Keratinocyte (primary cell): ENCODE measurements around the gene DSCAML1. TPM values are rescaled to one million over a fixed set of nuclear protein-coding genes. Genes with fewer than 3 reads are reported as not detected.

Experiments used
- DNase-seq: peaks from one replicate; pipeline ENCODE4 v3.0.0-alpha.2; 2011; ENCODE audit warnings: low read depth, missing footprints, low spot score
- FAIRE-seq: peaks from 2 replicates; lab custom pipeline; 2011; peaks lifted over from hg19 to GRCh38; lab: Jason Lieb, UNC
- H2AFZ ChIP-seq: 2 replicates; pipeline ENCODE4 v1.6.0; 2012; ENCODE audit warnings: low read length, control low read depth, inconsistent platforms; ENCODE audit not compliant: control insufficient read depth
- H3K27ac ChIP-seq: 2 replicates; pipeline ENCODE4 v1.5.1; 2011; ENCODE audit warnings: low read length; ENCODE audit not compliant: control insufficient read depth, insufficient read depth
- H3K27me3 ChIP-seq: 3 replicates; pipeline ENCODE4 v1.6.0; 2011; ENCODE audit warnings: low read length; ENCODE audit not compliant: control insufficient read depth, insufficient read depth; ENCODE audit errors: extremely low read depth
- H3K36me3 ChIP-seq, 2 experiments: 2 replicates in 1 of 2; 3 replicates in 1 of 2; pipeline ENCODE4 v1.5.1; 2011; ENCODE audit warnings: low read length in 2 of 2, mild to moderate bottlenecking in 1 of 2; ENCODE audit not compliant: control insufficient read depth in 2 of 2, insufficient read depth in 2 of 2; ENCODE audit errors: extremely low read depth in 1 of 2
- H3K4me1 ChIP-seq: 3 replicates; pipeline ENCODE4 v1.5.1; 2011; ENCODE audit warnings: low read length; ENCODE audit not compliant: control insufficient read depth, insufficient read depth; ENCODE audit errors: extremely low read depth
- H3K4me2 ChIP-seq: 3 replicates; pipeline ENCODE4 v1.6.0; 2011; ENCODE audit warnings: low read depth, low read length; ENCODE audit not compliant: control insufficient read depth, insufficient read depth; ENCODE audit errors: extremely low read depth
- H3K4me3 ChIP-seq, 3 experiments: fragments of 200-600 bp in 1 of 3; sonication (generic) in 1 of 3; 2 replicates in 2 of 3; 3 replicates in 1 of 3; pipeline ENCODE4 v1.5.1; 2011 to 2016; ENCODE audit warnings: low read length in 3 of 3, mild to moderate bottlenecking in 3 of 3, control low read depth in 2 of 3, inconsistent platforms in 1 of 3, low read depth in 1 of 3, mixed read lengths in 1 of 3, mixed run types in 1 of 3, moderate library complexity in 1 of 3; ENCODE audit not compliant: control insufficient read depth in 2 of 3, insufficient read depth in 2 of 3; ENCODE audit errors: extremely low read depth in 1 of 3
- H3K79me2 ChIP-seq: 2 replicates; pipeline ENCODE4 v1.6.0; 2012; ENCODE audit warnings: low read length; ENCODE audit not compliant: control insufficient read depth, insufficient read depth
- H3K9ac ChIP-seq: 3 replicates; pipeline ENCODE4 v1.6.0; 2011; ENCODE audit warnings: low read length; ENCODE audit not compliant: control insufficient read depth, insufficient read depth; ENCODE audit errors: extremely low read depth
- H3K9me1 ChIP-seq: 3 replicates; pipeline ENCODE4 v1.6.0; 2011; ENCODE audit warnings: low read length; ENCODE audit not compliant: control insufficient read depth, insufficient read depth; ENCODE audit errors: extremely low read depth
- H3K9me3 ChIP-seq: 2 replicates; pipeline ENCODE4 v1.5.1; 2012; ENCODE audit warnings: low read depth, low read length; ENCODE audit not compliant: control insufficient read depth
- H4K20me1 ChIP-seq: 3 replicates; pipeline ENCODE4 v1.6.0; 2011; ENCODE audit warnings: low read length; ENCODE audit not compliant: control insufficient read depth, insufficient read depth; ENCODE audit errors: extremely low read depth
- CTCF ChIP-seq, 3 experiments: IDR thresholded peaks in 1 of 3; conservative IDR thresholded peaks in 1 of 3; optimal IDR thresholded peaks in 1 of 3; 2 replicates in 2 of 3; 3 replicates in 1 of 3; pipeline versions ENCODE3 to v1.5.1; 2011; ENCODE audit warnings: low read length in 3 of 3, mild to moderate bottlenecking in 3 of 3, moderate library complexity in 2 of 3, control low read depth in 1 of 3, inconsistent platforms in 1 of 3; ENCODE audit not compliant: insufficient read depth in 2 of 3; ENCODE audit errors: extremely low read depth in 1 of 3
- EZH2 ChIP-seq: IDR thresholded peaks from one replicate; pipeline ENCODE4 v1.6.1; 2012; ENCODE audit warnings: inconsistent platforms, mild to moderate bottlenecking, low read length, moderate library complexity
- dilution Hi-C: fragments of 300-500 bp; cut with MboI; formaldehyde crosslinking; loops from one replicate; pipeline ENCODE4 v1.7.0; 2020; ENCODE audit warnings: low sequenced_read_pairs; ENCODE audit not compliant: extremely low pct_ligation_motif_present
- polyA plus RNA-seq, 5 experiments: library from polyadenylated mRNA; depleted of rRNA in 3 of 5; stranded (reverse) in 3 of 5; stranded (forward) in 1 of 5; unstranded in 1 of 5; fragments of >200 nt; gene quantifications; 1 replicate in 1 of 5; 2 replicates in 3 of 5; 3 replicates in 1 of 5; pipeline versions ENCODE4 v1.2.1 to v1.2.3, GENCODE V29; 2011 to 2012; ENCODE audit warnings: missing spikeins in 2 of 5, low read depth in 1 of 5, low replicate concordance in 1 of 5

Gene DSCAML1
- polyA plus RNA-seq, 1 donor (not counting 4 experiments of a cell fraction or from before 2014, with no cell fraction given) = not detected

DNA sequence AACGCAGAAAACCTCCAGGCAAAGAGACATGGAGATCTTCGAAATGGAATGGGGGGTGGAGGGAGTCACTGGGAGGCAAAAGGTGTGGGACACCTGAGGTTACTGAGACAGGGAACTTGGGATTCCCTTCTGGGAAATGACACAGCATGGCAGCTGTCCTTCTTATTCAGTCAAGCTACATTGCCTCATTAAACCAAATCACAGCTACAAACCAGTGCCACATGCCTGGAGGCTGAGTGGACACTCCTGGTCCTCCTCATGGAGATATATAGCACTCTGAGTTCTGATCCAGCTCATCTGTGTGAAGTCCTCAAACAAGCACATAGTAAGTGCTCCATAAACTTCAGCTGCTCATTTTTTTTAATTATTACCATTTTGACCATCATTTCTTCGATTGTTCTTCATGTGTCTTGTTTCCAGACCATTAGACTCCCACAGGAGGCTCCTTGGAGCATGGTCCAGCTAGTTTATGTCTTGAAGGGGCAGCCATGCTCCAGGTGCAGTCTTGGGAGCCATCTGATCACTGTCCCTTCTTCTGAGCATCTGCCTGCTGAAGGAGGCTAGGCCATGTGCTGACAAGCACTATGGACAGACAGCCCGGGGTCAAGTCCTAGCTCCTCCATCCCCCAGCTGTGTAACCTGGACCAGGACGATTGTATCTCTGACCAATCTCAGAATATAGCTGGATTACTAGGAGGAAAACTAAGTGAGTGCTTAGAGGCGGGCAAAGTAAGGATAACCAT, 37.2 kb upstream of the DSCAML1 start:
- Histone ChIP-seq H3K4me1 (peaks cover under 1% of the 10 kb centered on the region), H4K20me1 (no peaks in the 10 kb centered on the region), H2AFZ (no peak overlapping the region), H3K4me2 (no peak overlapping the region), H3K9me3 (no peaks in the 10 kb centered on the region), H3K27me3 (peaks cover 31% of the 10 kb centered on the region), H3K9me1 (no peaks in the 10 kb centered on the region), H3K27ac (no peak overlapping the region), H3K79me2 (no peaks in the 10 kb centered on the region), H3K36me3 (no peaks in the 10 kb centered on the region), H3K9ac (no peak overlapping the region), H3K4me3 (no peak overlapping the region)
- no peak for TF ChIP-seq CTCF (optimal IDR thresholded peaks at IDR 0.05 in 1 of 3, IDR thresholded peaks at IDR 0.05 in 1 of 3, conservative IDR thresholded peaks at IDR 0.05 in 1 of 3; ENCODE audit: extremely low read depth in 1 of 3, insufficient read depth in 2 of 3, low read length in 3 of 3)
- TF ChIP-seq EZH2 = no peak
- dilution Hi-C loops = no loop called here
- DNase-seq = no peak
- no peak for FAIRE-seq

DNA sequence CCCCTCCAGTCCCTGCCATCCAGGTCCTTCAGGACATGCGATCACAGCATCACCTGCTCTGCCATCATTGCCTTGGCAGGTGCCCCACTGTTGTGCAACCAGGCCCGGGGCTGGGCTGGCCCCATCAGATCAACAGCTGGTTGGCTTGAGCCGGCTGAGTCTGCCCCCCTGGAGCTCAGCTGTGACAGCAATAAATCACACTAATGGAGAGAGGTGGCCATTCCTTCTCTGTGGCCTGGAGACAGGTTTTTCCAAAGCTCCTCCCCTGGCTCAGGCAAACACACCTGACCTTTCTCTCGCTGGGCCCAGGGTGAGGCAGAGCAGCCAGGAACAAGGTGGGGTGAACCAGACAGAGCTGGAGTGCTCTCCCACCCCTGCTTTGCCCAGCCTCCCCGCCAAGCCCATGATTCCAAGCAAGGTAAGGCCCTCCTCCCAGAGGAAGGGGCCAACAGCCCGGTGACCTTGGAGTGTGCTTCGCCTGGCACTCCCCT, 36.4 kb upstream of the DSCAML1 start:
- Histone ChIP-seq H2AFZ (no peak overlapping the region), H3K4me2 (no peak overlapping the region), H3K27me3 (peaks cover 26% of the 10 kb centered on the region), H3K9me1 (no peaks in the 10 kb centered on the region), H3K79me2 (no peaks in the 10 kb centered on the region), H3K4me3 (no peak overlapping the region), H3K9me3 (no peaks in the 10 kb centered on the region), H4K20me1 (no peaks in the 10 kb centered on the region), H3K27ac (no peak overlapping the region), H3K36me3 (no peaks in the 10 kb centered on the region), H3K9ac (no peak overlapping the region), H3K4me1 (peaks cover 9% of the 10 kb centered on the region)
- DNase-seq (no peak), FAIRE-seq (no peak)
- dilution Hi-C loops = no loop called here
- TF ChIP-seq EZH2 = no peak
- TF ChIP-seq CTCF (optimal IDR thresholded peaks at IDR 0.05 in 1 of 3, IDR thresholded peaks at IDR 0.05 in 1 of 3, conservative IDR thresholded peaks at IDR 0.05 in 1 of 3; ENCODE audit: extremely low read depth in 1 of 3, insufficient read depth in 2 of 3, low read length in 3 of 3) = no peak
